Natural killer cell (primary cell): ENCODE data around the gene KRT82. TPM values are rescaled to one million over a fixed set of nuclear protein-coding genes. Genes with fewer than 3 reads are reported as not detected.
"Not testable (repeated sequence)": the region's sequence is repeated elsewhere in the genome, so short reads cannot be mapped to it uniquely, and the experiment has no call there.

Experiments used
- ATAC-seq, 3 donors: fragments of 150-1000 bp in 2 of 3; fragments of 200-7000 bp in 1 of 3; cut with Tn5 transposase; 1 replicate in 1 of 3; 2 replicates in 2 of 3; pipeline ENCODE4 v1.10.0; 2021; ENCODE audit warnings: mild to moderate bottlenecking in 2 of 3, moderate library complexity in 2 of 3
- DNase-seq, 2 donors: peaks; one replicate each; pipeline versions ENCODE4 v3.0.0 to v3.0.0-alpha.2; 2013 to 2021; ENCODE audit warnings: mixed read lengths in 1 of 2
- H3K27ac ChIP-seq: one replicate; pipeline ENCODE4 v1.5.1; 2013; ENCODE audit warnings: mild to moderate bottlenecking, low read length
- H3K27me3 ChIP-seq: one replicate; pipeline ENCODE4 v1.6.1; 2013; ENCODE audit warnings: low read length; ENCODE audit not compliant: control insufficient read depth, insufficient read depth
- H3K36me3 ChIP-seq: one replicate; pipeline ENCODE4 v1.6.1; 2013; ENCODE audit warnings: low read length; ENCODE audit not compliant: control insufficient read depth, insufficient read depth
- H3K4me1 ChIP-seq: one replicate; pipeline ENCODE4 v1.6.1; 2013; ENCODE audit warnings: low read length; ENCODE audit not compliant: control insufficient read depth, insufficient read depth
- H3K4me3 ChIP-seq: one replicate; pipeline ENCODE4 v1.5.1; 2013; ENCODE audit warnings: low read length
- H3K9me3 ChIP-seq: one replicate; pipeline ENCODE4 v1.6.1; 2013; ENCODE audit warnings: low read length; ENCODE audit not compliant: control insufficient read depth, insufficient read depth
- H3K27ac Mint-ChIP-seq, 2 donors: one replicate each; pipeline ENCODE4 v1.8.0; 2022; ENCODE audit warnings: mild to moderate bottlenecking in 2 of 2, mixed read lengths in 2 of 2, moderate library complexity in 1 of 2
- H3K27me3 Mint-ChIP-seq, 2 donors: one replicate each; pipeline ENCODE4 v1.8.0; 2022; ENCODE audit warnings: low read depth in 2 of 2, mixed read lengths in 2 of 2
- H3K36me3 Mint-ChIP-seq: one replicate; pipeline ENCODE4 v1.8.0; 2022; ENCODE audit warnings: mixed read lengths
- H3K4me1 Mint-ChIP-seq, 2 donors: one replicate each; pipeline ENCODE4 v1.8.0; 2022; ENCODE audit warnings: mixed read lengths in 2 of 2
- H3K4me3 Mint-ChIP-seq: one replicate; pipeline ENCODE4 v1.8.0; 2022; ENCODE audit warnings: mild to moderate bottlenecking, moderate library complexity, mixed read lengths
- H3K9me3 Mint-ChIP-seq, 2 donors: one replicate each; pipeline ENCODE4 v1.8.0; 2022; ENCODE audit warnings: mixed read lengths in 2 of 2
- CTCF ChIP-seq: fragments of 200-600 bp; IDR thresholded peaks from one replicate; pipeline ENCODE4 v1.8.0; 2022; ENCODE audit warnings: antibody characterized with exemption
- WGBS: methylation state at CpG from one replicate; pipeline ENCODE4 v1.1.7; 2013; ENCODE audit warnings: missing lambda C conversion rate; ENCODE audit not compliant: insufficient coverage; 5-methylcytosine and 5-hydroxymethylcytosine counted together
- intact Hi-C: fragments of 100-400 bp; cut with micrococcal nuclease; formaldehyde crosslinking; loops from one replicate; pipeline ENCODE4 v1.14.2; 2022
- total RNA-seq, 4 donors: library from RNA; stranded (reverse); fragments of 120-200 nt in 1 of 4; gene quantifications; one replicate each; pipeline versions ENCODE4 v1.2.3 to v1.2.4, GENCODE V29; 2013 to 2022

KRT82 gene
- total RNA-seq, 3 donors from 2014 or later (not counting 1 experiment from before 2014, with no cell fraction given), result not detected

- Histone ChIP-seq H3K4me3 (no peak overlapping the region), H3K27ac (no peak overlapping the region), H3K36me3 (no peaks in the 10 kb centered on the region), H3K9me3 (no peaks in the 10 kb centered on the region), H3K27me3 (no peaks in the 10 kb centered on the region), H3K4me1 (no peaks in the 10 kb centered on the region)
- no peak for TF ChIP-seq CTCF
- H3K4me3 Mint-ChIP-seq, result no peak overlapping the region
- H3K27me3 Mint-ChIP-seq, result peaks cover 8 to 17% of the 10 kb centered on the region in 2 donors
- H3K27ac Mint-ChIP-seq, result no peak overlapping the region
- DNase-seq (no peak), ATAC-seq (no peak)
- H3K9me3 Mint-ChIP-seq, result no peaks in the 10 kb centered on the region
- intact Hi-C loops, result no loop called here
- H3K36me3 Mint-ChIP-seq, result no peaks in the 10 kb centered on the region
- WGBS, result 66% methylated on average over 8 of the region's 8 CpGs
- H3K4me1 Mint-ChIP-seq, result no peaks in the 10 kb centered on the region
Observed at GRCh38 chr12:52413782-52414345, 7.7 kb upstream of the KRT82 start.

GRCh38 chr12:52413202-52413601 lies 7.1 kb upstream of the KRT82 start:
- no peaks in the 10 kb centered on the region for H3K36me3 Mint-ChIP-seq
- intact Hi-C loops, result no loop called here
- Histone ChIP-seq H3K4me3 (no peak overlapping the region), H3K27me3 (no peaks in the 10 kb centered on the region), H3K4me1 (no peaks in the 10 kb centered on the region), H3K27ac (no peak overlapping the region), H3K36me3 (no peaks in the 10 kb centered on the region), H3K9me3 (no peaks in the 10 kb centered on the region)
- H3K9me3 Mint-ChIP-seq, result no peaks in the 10 kb centered on the region
- H3K27ac Mint-ChIP-seq, result no peak overlapping the region
- H3K27me3 Mint-ChIP-seq, result peaks cover 13 to 21% of the 10 kb centered on the region in 2 donors
- 66% methylated on average over 3 of the region's 4 CpGs for WGBS
- TF ChIP-seq CTCF, result no peak
- H3K4me3 Mint-ChIP-seq, result no peak overlapping the region
- ATAC-seq (no peak), DNase-seq (no peak)
- H3K4me1 Mint-ChIP-seq, result no peaks in the 10 kb centered on the region

- no peaks in the 10 kb centered on the region for H3K4me1 Mint-ChIP-seq
- Histone ChIP-seq H3K27ac (no peak overlapping the region), H3K4me1 (no peaks in the 10 kb centered on the region), H3K36me3 (no peaks in the 10 kb centered on the region), H3K9me3 (no peaks in the 10 kb centered on the region), H3K27me3 (no peaks in the 10 kb centered on the region), H3K4me3 (no peak overlapping the region)
- WGBS, result 93% methylated on average over 9 of the region's 10 CpGs
- H3K36me3 Mint-ChIP-seq, result no peaks in the 10 kb centered on the region
- no peak for ATAC-seq
- peaks cover 13 to 24% of the 10 kb centered on the region in 2 donors for H3K27me3 Mint-ChIP-seq
- H3K27ac Mint-ChIP-seq, result no peak overlapping the region
- no peak overlapping the region for H3K4me3 Mint-ChIP-seq
- no peak for DNase-seq
- intact Hi-C loops, result no loop called here
- H3K9me3 Mint-ChIP-seq, result no peaks in the 10 kb centered on the region
- TF ChIP-seq CTCF, result no peak
Observed at GRCh38 chr12:52411815-52412214, 5.7 kb upstream of the KRT82 start.

- peaks cover 13 to 19% of the 10 kb centered on the region in 2 donors for H3K27me3 Mint-ChIP-seq
- H3K27me3 ChIP-seq, H3K4me3 ChIP-seq, H3K27ac Mint-ChIP-seq, H3K9me3 Mint-ChIP-seq, H3K4me3 Mint-ChIP-seq, DNase-seq, H3K4me1 Mint-ChIP-seq, intact Hi-C loops, H3K36me3 Mint-ChIP-seq, H3K27ac ChIP-seq, H3K36me3 ChIP-seq, H3K9me3 ChIP-seq, H3K4me1 ChIP-seq: not testable (repeated sequence)
- WGBS, result no CpG with 5 or more reads among the region's 1 CpG
- peak in 1 of 3 donors; percentile 11 for ATAC-seq
Observed at GRCh38 chr12:52410589-52411248, 4.6 kb upstream of the KRT82 start.
